HFF-Myc (cell line): Measurements from ENCODE around the gene CORO2A.
A peak's percentile ranks its signal among the peaks of the same experiment; 100 is the strongest.

ENCODE experiments used
- DNase-seq: peaks from one replicate; pipeline ENCODE4 v3.0.0-alpha.2; 2011; ENCODE audit warnings: low read depth; ENCODE audit errors: extremely low read depth
- H3K4me3 ChIP-seq: replicated peaks from 2 replicates; pipeline ENCODE4 v1.5.1; 2011; ENCODE audit warnings: low read depth, mild to moderate bottlenecking, control low read depth, low read length
- TF ChIP-seq, protein P1 (sequence below): IDR thresholded peaks from 2 replicates; pipeline ENCODE4 v1.5.1; 2012; ENCODE audit warnings: mild to moderate bottlenecking, low read depth, low read length, control low read depth; ENCODE audit errors: missing control alignments

CORO2A gene

DNA sequence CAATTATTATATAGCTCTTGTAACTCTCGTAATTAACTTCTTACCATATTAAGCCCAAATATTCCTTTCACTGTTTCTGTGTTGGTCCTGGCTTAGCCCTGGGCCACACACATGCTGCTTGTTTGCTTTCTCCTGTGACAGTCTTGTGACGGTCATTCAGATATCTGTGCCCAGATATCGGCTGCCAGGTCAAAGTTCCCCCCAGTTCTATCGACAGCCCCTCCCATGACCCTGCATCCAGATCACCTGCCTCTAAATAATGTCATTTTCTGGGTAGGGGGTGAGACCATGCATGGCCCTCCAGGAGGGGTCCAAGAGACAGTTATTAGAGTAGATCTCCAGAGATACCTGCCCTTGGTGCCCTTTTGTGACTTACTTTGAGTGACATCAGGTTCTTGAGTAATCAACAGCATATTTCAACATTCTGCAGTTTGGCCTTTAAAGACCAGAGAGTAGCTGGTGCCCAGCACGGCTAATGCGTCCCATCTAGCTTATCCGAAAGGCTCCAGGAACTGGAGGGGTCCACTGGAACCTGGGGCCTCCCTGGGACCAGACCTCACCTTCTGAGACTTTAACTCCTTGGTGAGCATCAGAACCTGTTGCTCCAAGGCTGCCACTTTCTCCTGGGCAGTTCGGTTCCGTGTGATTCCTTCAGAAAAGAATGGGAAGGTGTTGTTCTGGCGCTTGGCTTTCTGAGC, 36.1 kb upstream of the CORO2A start:
- DNase-seq, result no peak
- no peak overlapping the region for H3K4me3 ChIP-seq
- TF ChIP-seq, protein P1, sequence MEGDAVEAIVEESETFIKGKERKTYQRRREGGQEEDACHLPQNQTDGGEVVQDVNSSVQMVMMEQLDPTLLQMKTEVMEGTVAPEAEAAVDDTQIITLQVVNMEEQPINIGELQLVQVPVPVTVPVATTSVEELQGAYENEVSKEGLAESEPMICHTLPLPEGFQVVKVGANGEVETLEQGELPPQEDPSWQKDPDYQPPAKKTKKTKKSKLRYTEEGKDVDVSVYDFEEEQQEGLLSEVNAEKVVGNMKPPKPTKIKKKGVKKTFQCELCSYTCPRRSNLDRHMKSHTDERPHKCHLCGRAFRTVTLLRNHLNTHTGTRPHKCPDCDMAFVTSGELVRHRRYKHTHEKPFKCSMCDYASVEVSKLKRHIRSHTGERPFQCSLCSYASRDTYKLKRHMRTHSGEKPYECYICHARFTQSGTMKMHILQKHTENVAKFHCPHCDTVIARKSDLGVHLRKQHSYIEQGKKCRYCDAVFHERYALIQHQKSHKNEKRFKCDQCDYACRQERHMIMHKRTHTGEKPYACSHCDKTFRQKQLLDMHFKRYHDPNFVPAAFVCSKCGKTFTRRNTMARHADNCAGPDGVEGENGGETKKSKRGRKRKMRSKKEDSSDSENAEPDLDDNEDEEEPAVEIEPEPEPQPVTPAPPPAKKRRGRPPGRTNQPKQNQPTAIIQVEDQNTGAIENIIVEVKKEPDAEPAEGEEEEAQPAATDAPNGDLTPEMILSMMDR, result no peak

DNA sequence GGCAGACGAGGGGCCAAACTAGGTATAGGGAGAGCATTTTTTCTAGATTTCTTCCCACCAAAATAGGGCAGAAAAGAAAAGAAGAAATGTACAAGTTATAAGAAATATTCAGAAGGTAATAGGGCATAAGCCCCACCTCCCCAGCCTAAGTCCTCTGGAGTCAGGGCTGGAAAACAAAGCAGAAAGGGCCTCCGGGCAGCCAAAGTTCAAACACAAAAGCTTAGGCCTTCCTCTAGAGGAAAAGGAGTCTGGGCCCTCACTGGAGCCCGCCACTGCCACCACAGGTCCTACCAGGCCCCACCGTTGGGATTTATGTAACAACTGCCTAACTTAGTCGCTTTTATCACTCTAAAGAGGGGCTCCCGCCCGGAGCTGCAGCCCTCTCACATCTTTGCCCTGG, 35.4 kb upstream of the CORO2A start:
- no peak for DNase-seq
- no peak overlapping the region for H3K4me3 ChIP-seq
- TF ChIP-seq, protein P1, result no peak

GRCh38 chr9:98226957-98227356, 34.5 kb upstream of the CORO2A start:
- DNase-seq, result no peak
- TF ChIP-seq, protein P1, result no peak
- H3K4me3 ChIP-seq, result no peak overlapping the region

- DNase-seq, result no peak
- TF ChIP-seq, protein P1, result no peak
- no peak overlapping the region for H3K4me3 ChIP-seq
Observed at GRCh38 chr9:98226516-98226915, 34.1 kb upstream of the CORO2A start.

GRCh38 chr9:98225015-98225442, 32.6 kb upstream of the CORO2A start:
- H3K4me3 ChIP-seq, result no peak overlapping the region
- DNase-seq, result no peak
- TF ChIP-seq, protein P1, result no peak

GRCh38 chr9:98222885-98223691, 30.7 kb upstream of the CORO2A start:
- TF ChIP-seq, protein P1, result no peak
- DNase-seq, result peak; percentile 96

More at GRCh38 chr9:98222885-98223691, 30.7 kb upstream of the CORO2A start:
- H3K4me3 ChIP-seq, result no peak overlapping the region
